ENCODE results near the gene SH3BP1. TPM values are rescaled to one million over a fixed set of nuclear protein-coding genes. Genes with fewer than 3 reads are reported as not detected.

Gene SH3BP1
- total RNA-seq, 6 experiments from 2014 or later, result 1.6 to 4.8 (median 2.8) TPM

DNA sequence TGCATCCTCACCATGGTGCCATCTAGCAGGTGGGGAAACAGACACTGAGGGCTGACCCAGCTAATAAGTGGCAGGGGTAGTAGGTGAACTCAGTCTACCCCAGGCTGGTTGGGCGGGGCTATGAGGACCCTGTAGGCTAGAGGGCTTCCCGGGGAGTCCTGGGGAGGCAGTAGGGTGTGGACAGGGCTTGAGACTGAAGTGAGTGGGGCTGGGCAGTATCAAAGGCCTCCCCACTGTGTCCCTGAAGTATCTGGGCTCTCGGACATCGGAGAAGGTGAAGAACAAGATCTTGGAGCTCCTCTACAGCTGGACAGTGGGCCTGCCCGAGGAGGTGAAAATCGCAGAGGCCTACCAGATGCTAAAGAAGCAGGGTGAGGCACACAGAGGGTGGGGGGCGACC, 19.5 kb upstream of the SH3BP1 start:
- TF ChIP-seq, protein P1, sequence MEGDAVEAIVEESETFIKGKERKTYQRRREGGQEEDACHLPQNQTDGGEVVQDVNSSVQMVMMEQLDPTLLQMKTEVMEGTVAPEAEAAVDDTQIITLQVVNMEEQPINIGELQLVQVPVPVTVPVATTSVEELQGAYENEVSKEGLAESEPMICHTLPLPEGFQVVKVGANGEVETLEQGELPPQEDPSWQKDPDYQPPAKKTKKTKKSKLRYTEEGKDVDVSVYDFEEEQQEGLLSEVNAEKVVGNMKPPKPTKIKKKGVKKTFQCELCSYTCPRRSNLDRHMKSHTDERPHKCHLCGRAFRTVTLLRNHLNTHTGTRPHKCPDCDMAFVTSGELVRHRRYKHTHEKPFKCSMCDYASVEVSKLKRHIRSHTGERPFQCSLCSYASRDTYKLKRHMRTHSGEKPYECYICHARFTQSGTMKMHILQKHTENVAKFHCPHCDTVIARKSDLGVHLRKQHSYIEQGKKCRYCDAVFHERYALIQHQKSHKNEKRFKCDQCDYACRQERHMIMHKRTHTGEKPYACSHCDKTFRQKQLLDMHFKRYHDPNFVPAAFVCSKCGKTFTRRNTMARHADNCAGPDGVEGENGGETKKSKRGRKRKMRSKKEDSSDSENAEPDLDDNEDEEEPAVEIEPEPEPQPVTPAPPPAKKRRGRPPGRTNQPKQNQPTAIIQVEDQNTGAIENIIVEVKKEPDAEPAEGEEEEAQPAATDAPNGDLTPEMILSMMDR (IDR thresholded peaks at IDR 0.05), result no peak
- TF ChIP-seq POLR2A (IDR thresholded peaks at IDR 0.05), result no peak
- no peak for DNase-seq
- no peak for ATAC-seq
- H3K9me3 ChIP-seq, result no peaks in the 10 kb centered on the region
- H3K27me3 ChIP-seq, result no peaks in the 10 kb centered on the region
- 94% methylated on average over 2 of the region's 7 CpGs for WGBS (ENCODE audit: insufficient coverage, low coverage, low lambda C conversion rate, missing lambda C conversion rate)
- intact Hi-C loops (cut with DNase I), result loop anchor here in 1 of 2 donors (10.0 kb wide), 1 partner anchor 55 kb away; the partner anchor contains the start of gene LGALS1
- no peak overlapping the region for H3K4me3 ChIP-seq
- H3K27ac ChIP-seq, result no peak overlapping the region
- H3K36me3 ChIP-seq, result peaks cover 0 to 38% (median 8%) of the 10 kb centered on the region in 4 donors
- peaks cover 0 to 10% (median 3%) of the 10 kb centered on the region in 4 donors for H3K4me1 ChIP-seq

DNA sequence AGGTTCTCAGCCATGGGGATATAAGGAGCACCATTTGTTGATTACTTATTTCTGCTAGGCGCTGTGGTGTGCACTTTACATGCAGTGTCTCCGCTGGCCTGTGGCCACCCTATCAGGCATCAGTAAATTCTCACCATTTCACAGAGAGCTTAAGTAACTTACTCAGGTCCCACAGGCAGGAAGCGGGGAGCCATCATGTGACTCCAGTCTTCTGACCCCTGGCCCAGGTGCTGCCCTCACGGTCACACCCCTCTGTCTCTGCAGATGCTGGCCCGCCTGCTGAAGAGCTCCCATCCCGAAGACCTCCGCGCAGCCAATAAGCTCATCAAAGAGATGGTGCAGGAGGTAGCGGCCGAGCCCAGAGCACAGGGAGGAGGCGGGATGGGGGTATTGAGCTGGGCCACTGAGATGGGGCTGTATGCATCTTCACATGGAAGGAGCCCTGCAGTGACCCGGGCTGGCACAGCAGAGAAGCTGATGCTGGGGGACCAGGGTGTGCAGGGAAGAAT, 18.1 kb upstream of the SH3BP1 start:
- Histone ChIP-seq H3K36me3 (peaks cover 0 to 35% (median 8%) of the 10 kb centered on the region in 4 donors), H3K9me3 (no peaks in the 10 kb centered on the region), H3K4me1 (peaks cover 2 to 22% (median 13%) of the 10 kb centered on the region in 4 donors), H3K4me3 (no peak overlapping the region), H3K27me3 (no peaks in the 10 kb centered on the region), H3K27ac (no peak overlapping the region)
- DNase-seq, result no peak
- intact Hi-C loops (cut with DNase I), result loop anchor here in 1 of 2 donors (10.0 kb wide), 1 partner anchor 53 kb away; the partner anchor contains the start of gene LGALS1
- WGBS (ENCODE audit: insufficient coverage, low coverage, low lambda C conversion rate, missing lambda C conversion rate), result 95% methylated on average over 10 of the region's 12 CpGs
- no peak for ATAC-seq
- no peak for TF ChIP-seq POLR2A (IDR thresholded peaks at IDR 0.05)
- TF ChIP-seq, protein P1 (IDR thresholded peaks at IDR 0.05), result no peak

DNA sequence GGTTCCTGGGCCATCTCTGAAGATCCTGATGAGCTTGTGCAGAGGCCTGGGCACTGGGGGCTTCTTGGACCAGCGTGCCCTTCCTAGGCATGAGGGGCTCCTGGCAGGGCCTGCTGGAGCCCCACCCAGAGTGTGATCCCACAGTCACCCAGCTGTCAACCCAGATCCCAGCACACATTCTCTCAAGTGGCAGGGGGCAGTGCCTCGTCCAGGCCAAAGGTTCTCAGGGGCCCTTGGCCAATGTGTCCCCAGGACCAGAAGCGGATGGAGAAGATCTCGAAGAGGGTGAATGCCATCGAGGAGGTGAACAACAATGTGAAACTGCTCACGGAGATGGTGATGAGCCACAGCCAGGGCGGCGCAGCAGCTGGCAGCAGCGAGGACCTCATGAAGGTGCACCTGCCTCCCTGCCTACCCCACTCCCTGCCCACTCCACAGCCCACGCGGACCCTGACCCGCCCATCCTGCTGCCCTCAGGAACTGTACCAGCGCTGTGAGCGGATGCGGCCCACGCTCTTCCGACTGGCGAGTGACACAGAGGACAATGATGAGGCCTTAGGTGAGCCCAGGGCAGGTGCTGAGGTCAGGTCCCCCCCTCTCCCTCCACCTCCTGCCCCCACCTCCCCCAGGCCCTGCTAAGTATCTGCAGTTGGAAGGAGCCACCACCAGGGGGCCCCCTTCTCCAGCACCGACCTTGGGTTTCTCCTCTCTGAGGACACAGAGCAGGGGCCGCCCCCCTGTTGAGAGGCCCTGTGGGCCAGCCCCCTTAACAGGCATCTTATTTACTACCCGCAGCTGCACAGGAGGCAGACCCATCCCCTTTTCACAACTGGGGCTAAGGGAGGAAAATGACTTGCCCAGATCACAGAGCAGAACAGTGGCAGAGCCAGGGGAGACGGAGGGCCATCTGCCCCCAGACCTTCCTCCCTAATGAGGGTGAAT, 16.1 kb upstream of the SH3BP1 start:
- intact Hi-C loops (cut with DNase I), result loop anchor here in 1 of 2 donors (10.0 kb wide), 1 partner anchor 51 kb away; the partner anchor contains the start of gene LGALS1
- 9% methylated on average over 4 of the region's 22 CpGs for WGBS (ENCODE audit: insufficient coverage, low coverage, low lambda C conversion rate, missing lambda C conversion rate)
- DNase-seq (peak in 1 of 3 donors; percentile 58), ATAC-seq (peak; percentile 37 to 52 (median 50))
- H3K9me3 ChIP-seq, result no peaks in the 10 kb centered on the region
- H3K27me3 ChIP-seq, result no peaks in the 10 kb centered on the region
- no peak overlapping the region for H3K27ac ChIP-seq
- peaks cover 2 to 32% (median 21%) of the 10 kb centered on the region in 4 donors for H3K4me1 ChIP-seq
- peaks cover 0 to 20% (median 5%) of the 10 kb centered on the region in 4 donors for H3K36me3 ChIP-seq
- TF ChIP-seq POLR2A (IDR thresholded peaks at IDR 0.05), result no peak
- TF ChIP-seq, protein P1 (IDR thresholded peaks at IDR 0.05), result peak; percentile 50 to 87 (median 82)
- no peak overlapping the region for H3K4me3 ChIP-seq

DNA sequence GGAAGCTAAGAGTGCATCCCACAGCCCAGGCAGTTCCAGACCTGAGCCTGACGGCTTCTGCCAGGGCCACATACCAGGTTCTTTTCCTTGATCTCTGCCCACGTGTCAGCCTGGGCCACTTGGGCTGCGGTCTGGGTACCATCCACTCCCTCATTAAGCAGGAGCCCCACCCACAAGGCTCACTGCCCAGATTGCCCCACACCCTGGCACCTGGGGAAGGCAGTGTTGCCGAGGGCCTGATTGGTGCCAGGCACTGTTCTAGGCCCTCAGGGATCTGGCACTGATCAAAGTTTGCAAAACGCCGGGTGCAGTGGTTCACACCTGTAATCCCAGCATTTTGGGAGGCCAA, 15.5 kb upstream of the SH3BP1 start:
- WGBS (ENCODE audit: insufficient coverage, low coverage, low lambda C conversion rate, missing lambda C conversion rate), result 28% methylated on average over 2 of the region's 6 CpGs
- DNase-seq (peak; percentile 60 to 86 (median 74)), ATAC-seq (peak; percentile 11 to 38 (median 26))
- Histone ChIP-seq H3K36me3 (peaks cover 0 to 14% (median 5%) of the 10 kb centered on the region in 4 donors), H3K9me3 (no peaks in the 10 kb centered on the region), H3K4me3 (no peak overlapping the region), H3K27ac (no peak overlapping the region), H3K4me1 (peaks cover 2 to 32% (median 21%) of the 10 kb centered on the region in 4 donors), H3K27me3 (no peaks in the 10 kb centered on the region)
- intact Hi-C loops (cut with DNase I), result loop anchor here in 1 of 2 donors (10.0 kb wide), 1 partner anchor 51 kb away; the partner anchor contains the start of gene LGALS1
- TF ChIP-seq, protein P1 (IDR thresholded peaks at IDR 0.05), result no peak
- TF ChIP-seq POLR2A (IDR thresholded peaks at IDR 0.05), result no peak

Measured in right lobe of liver (tissue), 6 donors.